GM20000 (cell line): ENCODE measurements around the gene ANAPC2.
A peak's percentile ranks its signal among the peaks of the same experiment; 100 is the strongest.

Experiments used
- DNase-seq: peaks from one replicate; pipeline ENCODE4 v3.0.0; 2012; ENCODE audit warnings: low spot score
- CTCF ChIP-seq: IDR thresholded peaks from 2 replicates; pipeline ENCODE4 v1.5.1; 2012; ENCODE audit warnings: mild to moderate bottlenecking, control low read depth; ENCODE audit errors: extremely low read depth, missing control alignments

Gene ANAPC2

GRCh38 chr9:137224830-137225694 lies 36.7 kb upstream of the ANAPC2 start, which contains the start of gene CYSRT1:
TSS of gene CYSRT1 (plus strand) at chr9:137225174. CDS start at chr9:137225622, 448 bp downstream.
- TF ChIP-seq CTCF: no peak
- DNase-seq: no peak

GRCh38 chr9:137223078-137223970 lies 35.0 kb upstream of the ANAPC2 start:
- no peak for TF ChIP-seq CTCF
- peak; percentile 99 for DNase-seq

- no peak for TF ChIP-seq CTCF
- peak; percentile 65 for DNase-seq
These were observed 34.1 kb upstream of the ANAPC2 start, which contains the start of gene RNF208 for GRCh38 chr9:137222190-137223077. TSS of gene RNF208 (minus strand) at chr9:137222240. CDS start at chr9:137221212, 1,028 bp downstream.

- peak; percentile 58 for DNase-seq
- TF ChIP-seq CTCF: no peak
These were observed 33.2 kb upstream of the ANAPC2 start for GRCh38 chr9:137221506-137222111.

GRCh38 chr9:137221095-137221505 lies 32.7 kb upstream of the ANAPC2 start:
- no peak for DNase-seq
- no peak for TF ChIP-seq CTCF

- no peak for TF ChIP-seq CTCF
- no peak for DNase-seq
These were observed 32.1 kb upstream of the ANAPC2 start for GRCh38 chr9:137220317-137221094.
